Measurements from ENCODE around the gene CD40LG.

CD40LG gene

DNA sequence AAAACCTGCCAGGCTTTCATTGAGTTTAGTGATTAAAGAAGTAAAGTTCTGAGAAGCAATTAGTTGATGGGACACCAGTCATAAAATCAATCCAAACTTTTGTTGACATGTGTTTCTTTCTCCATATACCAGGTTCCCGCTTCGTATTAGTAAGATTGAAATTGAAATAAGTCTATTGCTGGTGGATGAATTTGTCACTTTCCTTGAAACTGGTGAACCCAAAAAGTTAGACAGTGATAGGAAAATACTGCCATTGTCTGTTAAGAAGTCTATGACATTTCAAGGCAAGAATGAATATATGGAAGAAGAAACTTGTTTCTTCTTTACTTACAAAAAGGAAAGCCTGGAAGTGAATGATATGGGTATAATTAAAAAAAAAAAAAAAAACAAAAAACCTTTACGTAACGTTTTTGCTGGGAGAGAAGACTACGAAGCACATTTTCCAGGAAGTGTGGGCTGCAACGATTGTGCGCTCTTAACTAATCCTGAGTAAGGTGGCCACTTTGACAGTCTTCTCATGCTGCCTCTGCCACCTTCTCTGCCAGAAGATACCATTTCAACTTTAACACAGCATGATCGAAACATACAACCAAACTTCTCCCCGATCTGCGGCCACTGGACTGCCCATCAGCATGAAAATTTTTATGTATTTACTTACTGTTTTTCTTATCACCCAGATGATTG, at the start of gene CD40LG:
Gene CD40LG, plus strand, starts transcription at position 482 of the 684 bp plus-strand sequence. Its CDS starts 91 bp downstream, at position 573.
- no peak for DNase-seq

GRCh38 chrX:136598631-136599030, 49.3 kb upstream of the CD40LG start:
- no peak for DNase-seq

- DNase-seq, result no peak
Measured at GRCh38 chrX:136600059-136600458, 47.9 kb upstream of the CD40LG start.

GRCh38 chrX:136607236-136607635, 40.7 kb upstream of the CD40LG start:
- no peak for DNase-seq

DNA sequence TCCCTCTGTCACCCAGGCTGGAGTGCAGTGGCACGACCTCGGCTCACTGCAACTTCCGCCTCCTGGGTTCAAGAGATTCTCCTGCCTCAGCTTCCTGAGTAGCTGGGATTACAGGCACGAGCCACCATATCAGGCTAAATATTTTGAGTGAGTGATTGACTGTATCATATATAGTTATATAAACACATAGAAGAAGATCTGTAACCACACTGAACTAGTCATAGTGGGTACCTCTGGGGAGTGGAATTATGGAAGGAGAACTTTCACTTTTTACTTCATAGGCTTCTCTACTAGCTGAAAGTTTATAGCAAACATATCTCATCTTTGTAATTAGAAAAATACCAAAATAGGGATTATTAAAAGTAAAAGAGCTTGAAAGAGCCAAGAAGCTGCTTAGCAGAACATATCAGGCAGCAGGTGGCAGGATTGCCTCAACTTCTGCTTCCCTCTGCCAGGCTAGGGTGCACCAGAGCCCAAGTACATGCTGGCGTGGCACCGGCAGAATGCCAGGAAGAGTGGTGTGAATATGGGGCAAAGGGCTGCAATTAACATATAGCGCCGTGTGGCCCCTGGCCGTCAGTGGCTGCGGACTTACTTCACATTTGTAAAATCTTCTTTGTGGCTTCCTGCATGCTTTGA, 39.5 kb upstream of the CD40LG start:
- DNase-seq, result peak; percentile 13

DNA sequence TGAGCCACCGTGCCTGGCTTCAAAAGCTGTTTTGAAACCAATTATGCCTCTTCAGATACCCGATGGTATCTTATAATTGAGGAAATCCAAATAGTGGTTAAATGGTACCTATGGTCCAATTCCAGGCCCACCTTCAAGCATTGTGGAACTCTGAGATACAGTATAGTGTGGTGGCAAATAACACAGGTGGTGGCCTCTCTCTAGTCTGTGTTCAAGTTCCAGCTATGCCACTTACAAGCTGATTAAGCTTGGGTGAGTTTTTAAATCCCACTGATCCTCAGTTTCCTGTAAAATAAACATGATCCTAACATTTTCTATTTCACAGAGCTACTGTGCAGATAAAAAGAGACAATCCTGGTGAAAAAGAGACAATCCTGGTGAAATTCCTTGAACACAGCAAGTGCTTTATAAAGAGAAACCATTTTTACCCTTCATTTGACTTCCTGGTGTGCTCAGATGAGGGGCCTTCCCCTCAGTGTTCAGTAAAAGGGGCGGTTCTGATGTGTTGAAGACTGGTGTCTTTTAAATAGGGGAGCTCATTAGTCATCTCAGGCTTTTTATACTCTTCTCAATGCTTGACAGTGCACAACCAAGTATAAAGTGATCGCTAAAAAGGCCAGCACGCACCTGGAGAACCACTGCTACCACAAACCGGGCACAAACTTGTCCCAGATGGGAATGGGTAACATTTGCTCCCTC, 30.8 kb upstream of the CD40LG start:
- no peak for DNase-seq

- DNase-seq, result no peak
Measured at GRCh38 chrX:136619899-136620505, 28.0 kb upstream of the CD40LG start.

- DNase-seq, result no peak
Measured at GRCh38 chrX:136620780-136621179, 27.2 kb upstream of the CD40LG start.

GRCh38 chrX:136622568-136622967, 25.4 kb upstream of the CD40LG start:
- no peak for DNase-seq

DNA sequence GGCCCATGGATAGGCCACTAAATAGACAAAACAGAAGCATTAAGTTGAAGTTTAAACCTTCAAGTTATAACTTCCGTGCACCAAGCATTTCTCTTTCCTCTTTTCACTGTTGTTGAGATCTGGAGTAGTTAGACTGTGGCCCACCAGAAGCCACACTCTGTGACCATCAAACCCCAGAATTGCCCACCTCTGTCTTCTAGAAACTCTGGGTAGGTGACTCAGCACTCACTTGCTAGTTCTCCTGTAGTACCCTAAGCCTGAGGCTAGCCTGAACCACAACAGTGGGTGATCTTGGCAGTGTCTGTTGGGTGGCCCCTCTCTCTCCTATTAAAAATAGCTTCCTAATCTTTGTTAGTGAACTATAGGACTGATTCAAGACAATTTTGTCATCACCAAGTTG, 24.6 kb upstream of the CD40LG start:
- no peak for DNase-seq

GRCh38 chrX:136625246-136625645, 22.7 kb upstream of the CD40LG start:
- DNase-seq, result no peak

GRCh38 chrX:136626237-136626636, 21.7 kb upstream of the CD40LG start:
- DNase-seq, result no peak

- no peak for DNase-seq
Measured at GRCh38 chrX:136626891-136627290, 21.1 kb upstream of the CD40LG start.

DNA sequence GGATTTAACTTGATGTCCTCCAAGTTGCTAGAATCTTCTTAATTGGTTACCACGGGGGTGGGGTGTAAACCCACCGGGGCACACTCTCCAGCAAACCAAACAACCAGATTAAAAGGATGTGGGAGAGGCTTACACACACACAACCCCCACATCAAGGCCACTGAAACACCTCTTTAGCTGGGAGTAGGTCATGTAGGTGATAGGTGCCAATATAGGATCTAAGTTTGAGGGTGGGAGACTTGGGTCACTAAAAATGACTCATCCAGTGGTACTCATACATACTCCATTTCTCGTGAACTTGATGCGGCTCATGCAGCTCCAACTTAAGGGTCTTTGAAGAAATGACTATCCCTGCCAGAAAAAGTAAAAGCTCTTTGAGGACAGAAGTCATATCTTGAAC, 20.5 kb upstream of the CD40LG start:
- no peak for DNase-seq

DNA sequence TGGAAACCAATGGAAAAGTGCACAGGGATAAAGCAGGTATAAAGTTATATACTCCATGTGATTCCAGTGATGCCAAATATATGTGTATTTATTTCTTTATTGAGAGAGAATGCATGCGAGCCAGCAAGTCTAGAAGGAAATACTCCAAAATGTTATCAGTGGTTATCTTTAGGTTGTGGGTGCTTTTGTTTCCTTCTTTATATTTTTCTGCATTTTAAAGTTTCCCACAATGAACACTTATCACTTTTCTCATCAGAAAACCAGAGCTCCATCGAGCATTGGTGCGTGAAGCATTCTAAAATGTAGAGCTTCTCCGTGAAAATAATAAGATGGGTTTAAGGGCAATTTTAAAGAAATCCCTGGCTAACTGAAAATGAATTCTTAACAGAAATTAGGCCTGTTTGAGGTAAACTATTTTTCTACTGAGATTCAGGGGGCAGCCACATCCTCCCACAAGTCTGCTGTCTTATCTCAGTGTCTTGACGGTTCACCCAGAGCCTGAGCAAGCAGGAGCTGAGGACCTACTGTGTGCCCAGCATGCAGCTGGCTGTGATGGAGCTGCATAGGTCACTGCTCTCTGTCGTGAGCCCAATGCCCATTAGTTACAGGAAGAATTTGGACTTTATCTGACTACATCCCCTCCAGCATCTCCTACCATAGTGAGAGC, 18.7 kb upstream of the CD40LG start:
- DNase-seq, result no peak

DNA sequence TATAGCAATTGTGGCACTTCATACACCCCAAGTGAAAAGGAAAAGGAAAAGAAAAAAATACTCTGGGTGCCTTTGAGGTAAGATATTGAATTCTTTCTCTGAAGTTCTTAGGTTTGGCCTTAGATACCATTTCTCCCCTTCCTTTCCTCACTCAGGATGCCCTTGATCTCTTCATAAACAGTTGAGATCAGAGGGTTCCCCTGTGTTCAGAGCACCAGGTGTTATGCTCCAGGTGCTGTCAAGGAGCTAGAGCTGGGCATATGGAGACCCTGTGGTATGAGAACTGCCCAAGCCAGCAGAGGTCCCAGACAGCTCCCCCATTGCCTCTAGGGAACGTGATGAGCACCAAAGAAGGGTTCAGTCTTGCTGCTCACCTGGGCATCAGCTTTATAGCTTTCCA, 17.1 kb upstream of the CD40LG start:
- no peak for DNase-seq

DNA sequence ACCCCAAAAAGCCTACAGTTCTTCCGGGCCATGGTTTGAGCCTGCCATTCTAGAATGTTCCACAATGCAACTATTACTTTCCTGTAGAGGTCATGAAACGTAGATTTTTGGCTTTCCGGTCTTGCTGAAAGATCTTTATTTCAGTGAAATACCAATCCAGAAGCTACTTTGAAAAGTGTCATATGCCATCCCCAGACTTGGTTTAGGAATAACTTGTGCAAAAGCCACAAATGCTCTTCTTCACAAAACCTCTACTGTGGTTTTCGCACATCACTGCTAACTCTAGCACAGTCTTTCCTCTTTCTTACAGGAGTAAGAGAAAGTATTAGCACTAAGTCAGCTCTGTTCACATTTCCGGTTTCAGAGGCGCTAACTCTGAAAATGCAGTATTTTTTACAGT, 12.7 kb upstream of the CD40LG start:
- no peak for DNase-seq

DNA sequence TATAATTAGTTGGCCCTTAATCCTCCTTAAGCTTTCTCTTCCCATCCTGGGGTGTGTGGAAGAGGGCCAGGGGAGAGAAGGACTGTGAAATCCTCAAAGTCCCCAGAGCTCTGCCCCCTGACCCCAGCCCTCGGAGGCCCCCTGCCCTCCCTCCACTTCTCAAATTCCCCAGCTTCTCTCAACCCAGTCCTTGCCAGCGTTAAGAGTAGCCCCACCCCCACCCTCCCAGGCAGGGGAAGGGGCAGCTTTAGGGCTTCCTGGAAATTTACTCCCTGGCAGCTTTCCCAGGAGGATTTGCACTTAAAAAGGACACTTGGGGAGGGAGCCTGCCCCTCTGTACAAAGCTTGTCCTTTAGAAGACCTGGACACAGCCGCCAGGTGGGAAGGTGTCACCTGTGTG, 11.8 kb upstream of the CD40LG start:
- no peak for DNase-seq

DNA sequence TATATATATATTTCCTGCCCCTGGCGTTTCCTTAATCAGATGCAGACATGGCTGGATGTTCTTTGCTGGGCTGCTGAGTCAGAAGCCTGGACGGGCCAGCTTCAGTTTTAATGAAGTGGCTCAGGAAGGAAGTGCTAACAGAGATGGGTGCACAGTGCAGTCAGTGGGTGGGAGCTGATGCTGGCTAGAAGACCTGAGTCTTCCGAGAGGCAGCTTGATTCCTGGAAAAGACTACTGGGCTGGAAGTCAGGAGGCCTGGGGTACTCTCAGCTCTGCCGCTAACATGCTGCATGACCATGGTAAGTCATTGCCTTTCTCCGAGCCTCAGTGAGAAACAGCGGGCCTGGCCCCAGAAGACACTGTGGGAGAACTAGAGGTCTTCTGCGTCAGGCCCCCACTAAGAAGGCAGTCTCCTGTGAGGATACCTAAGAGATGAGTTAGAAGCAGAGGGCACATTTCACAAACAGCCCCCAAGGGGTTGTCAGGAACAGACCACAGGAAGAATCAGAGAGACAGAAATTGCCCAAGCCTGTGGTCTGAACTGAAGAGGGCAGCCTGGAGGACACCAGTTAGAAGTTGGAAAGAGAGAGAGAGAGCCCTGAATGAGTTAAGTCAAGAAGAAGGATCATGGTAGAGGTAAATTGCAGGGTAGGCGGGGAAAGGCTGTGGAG, 8.3 kb upstream of the CD40LG start:
- no peak for DNase-seq

DNA sequence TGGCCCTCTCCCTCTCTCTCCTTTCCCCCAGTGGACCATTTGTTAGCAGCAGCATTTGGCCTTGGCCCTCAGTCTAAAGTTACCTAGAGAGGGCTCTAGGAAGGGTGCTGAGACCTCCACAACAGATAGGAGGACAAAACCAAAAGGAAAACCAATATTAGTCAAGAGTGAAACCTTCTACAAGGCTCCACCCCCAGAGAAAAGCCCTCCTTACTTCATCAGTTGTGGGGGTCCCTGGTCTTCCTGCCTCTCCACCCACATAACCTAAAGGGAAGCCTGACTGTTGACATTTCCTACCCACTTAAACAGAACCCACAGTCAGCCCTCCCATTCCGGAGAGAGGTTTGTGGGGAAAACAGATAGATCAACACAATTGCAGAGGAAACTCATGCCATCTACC, 4.7 kb upstream of the CD40LG start:
- DNase-seq, result no peak

DNA sequence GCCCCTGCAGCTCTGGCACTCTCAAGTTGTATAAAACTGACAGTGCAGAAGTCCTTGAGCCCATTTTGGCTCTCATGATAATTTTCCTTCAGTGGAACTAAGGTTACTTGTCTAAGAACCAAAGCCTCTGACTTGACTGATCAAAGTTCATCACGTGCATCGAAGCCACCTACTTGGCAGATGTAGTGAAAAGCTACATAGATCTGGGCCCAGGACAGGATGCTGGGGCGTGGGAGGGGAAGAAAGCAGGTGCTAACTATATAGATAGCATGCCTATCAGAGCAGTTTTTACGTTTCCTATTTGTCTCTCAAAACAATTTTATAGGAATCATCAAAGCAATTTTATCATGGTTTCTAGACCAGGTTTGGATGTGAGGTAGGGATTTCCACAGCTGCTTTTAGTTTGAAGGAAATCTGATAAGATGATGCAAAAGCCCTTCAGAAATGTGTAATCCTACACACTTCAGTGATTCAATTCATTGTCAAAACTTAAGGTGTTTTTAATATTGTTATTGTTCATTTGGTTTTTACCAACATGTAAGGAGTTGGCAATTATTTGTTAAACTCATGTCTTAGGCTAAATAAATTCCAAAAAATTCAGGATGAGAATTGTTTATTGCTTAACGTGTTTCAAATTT, 1.2 kb upstream of the CD40LG start:
- no peak for DNase-seq

GRCh38 chrX:136650811-136651210, 2.9 kb downstream of the CD40LG start:
- no peak for DNase-seq

Data from inflammatory macrophage treated with lipopolysaccharide for 4 hours (primary cell).